Hematopoietic multipotent progenitor cell treated with erythropoietin and hydrocortisone succinate and interleukin-3 and kit ligand, for 17 days (in vitro differentiated cells): ENCODE data around the gene RRAGD.

ENCODE experiments used
- DNase-seq: peaks from one replicate; pipeline ENCODE4 v3.0.0-alpha.2; 2015; ENCODE audit warnings: low spot score

RRAGD gene

DNA sequence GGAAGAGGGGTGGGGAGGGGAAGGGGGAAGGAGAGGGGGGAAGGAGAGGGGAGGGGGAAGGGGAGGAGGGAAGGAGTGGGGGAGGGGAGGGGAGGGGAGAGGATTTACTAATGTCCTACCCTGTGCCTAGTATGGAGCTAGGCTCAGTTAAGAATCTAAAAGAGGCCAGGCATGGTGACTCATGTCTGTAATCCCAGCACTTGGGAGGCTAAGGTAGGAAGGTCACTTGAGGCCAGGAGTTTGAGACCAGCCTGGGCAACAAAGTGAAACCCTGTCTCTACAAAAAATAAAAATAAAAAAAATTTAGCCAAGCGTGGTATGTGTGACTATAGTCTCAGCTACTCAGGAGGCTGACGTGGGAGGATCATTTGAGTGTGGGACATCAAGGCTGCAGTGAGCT is 72.5 kb downstream of the RRAGD start:
- DNase-seq: no peak

DNA sequence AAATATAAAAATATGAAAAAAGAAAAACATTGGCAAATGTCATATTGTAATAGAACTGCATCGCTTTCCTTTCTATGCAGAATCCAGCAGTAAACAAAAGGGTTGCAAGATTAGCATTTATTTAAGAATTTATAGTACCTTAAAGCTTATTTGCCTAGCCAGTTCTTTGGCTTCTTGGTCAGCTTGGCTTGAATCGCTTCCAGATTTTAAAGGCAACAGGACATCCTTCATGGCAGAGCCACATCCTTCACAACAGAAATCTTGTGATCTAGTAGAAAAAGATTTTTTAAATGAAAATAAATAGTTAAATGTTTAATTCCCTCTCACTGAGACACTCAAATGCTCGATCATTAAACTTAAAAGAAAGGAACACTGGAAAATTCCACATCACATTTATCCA is 76.9 kb downstream of the RRAGD start:
- DNase-seq: no peak

GRCh38 chr6:89330910-89331309 is 81.2 kb downstream of the RRAGD start:
- no peak for DNase-seq

DNA sequence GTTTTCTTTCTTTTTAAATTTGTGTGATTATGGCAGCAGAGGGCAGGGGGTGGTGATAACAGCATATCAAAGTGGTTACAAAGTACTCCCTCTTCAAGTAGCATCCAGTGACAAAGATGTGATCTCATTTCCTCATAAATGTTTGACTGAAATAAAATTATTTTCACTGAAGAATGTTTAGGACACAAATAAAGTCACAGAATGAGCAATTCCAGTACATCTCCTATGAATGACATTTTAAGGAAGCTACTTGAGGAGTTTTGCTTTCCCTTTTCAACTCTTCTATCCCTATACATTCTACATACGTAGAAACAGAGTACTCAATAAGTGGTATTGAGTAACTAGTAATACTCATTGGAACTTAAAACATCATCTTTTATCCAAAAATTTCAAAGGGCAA is 83.1 kb downstream of the RRAGD start:
- DNase-seq: no peak

DNA sequence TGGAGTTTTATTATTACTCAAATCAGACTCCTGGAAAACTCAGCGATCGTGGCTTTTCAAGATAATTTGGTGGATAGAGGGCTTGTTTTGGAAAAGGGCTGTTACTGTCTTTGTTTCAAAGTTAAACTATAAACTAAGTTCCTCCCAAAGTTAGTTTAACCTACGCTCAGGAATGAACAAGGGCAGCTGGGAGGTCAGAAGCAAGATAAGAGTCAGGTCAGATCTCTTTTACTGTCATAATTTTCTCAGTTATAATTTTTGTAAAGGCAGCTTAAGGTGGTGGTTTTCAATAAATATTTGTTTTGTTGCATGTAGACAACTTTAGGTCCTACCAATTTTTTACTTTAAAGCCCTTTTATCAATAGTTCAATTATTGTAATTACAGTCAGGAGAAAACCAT is 87.8 kb downstream of the RRAGD start:
- DNase-seq: no peak

DNA sequence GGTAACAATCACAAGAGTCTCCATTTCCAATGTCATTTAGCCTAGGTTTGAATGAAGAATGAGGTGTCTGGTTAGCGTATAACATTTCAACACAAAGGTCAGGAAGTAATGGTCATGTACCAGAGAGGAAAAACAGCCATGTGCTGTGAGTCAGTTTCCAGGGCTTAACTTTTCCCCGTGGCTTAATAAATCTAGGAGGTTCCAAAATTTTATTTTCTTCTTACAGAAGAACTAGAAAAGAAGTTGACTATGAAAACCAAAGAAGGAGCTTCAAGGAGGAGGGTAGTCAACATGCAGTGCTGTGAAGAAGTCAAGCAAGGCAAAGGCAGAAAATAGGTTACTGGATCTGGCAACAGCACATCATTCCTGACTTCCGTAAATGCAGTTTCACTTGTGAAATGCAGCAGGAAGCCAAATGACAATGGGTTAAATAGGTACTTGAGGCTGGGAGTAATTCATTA is 88.5 kb downstream of the RRAGD start:
- DNase-seq: no peak

GRCh38 chr6:89321131-89321970 is 90.7 kb downstream of the RRAGD start:
- no peak for DNase-seq

DNA sequence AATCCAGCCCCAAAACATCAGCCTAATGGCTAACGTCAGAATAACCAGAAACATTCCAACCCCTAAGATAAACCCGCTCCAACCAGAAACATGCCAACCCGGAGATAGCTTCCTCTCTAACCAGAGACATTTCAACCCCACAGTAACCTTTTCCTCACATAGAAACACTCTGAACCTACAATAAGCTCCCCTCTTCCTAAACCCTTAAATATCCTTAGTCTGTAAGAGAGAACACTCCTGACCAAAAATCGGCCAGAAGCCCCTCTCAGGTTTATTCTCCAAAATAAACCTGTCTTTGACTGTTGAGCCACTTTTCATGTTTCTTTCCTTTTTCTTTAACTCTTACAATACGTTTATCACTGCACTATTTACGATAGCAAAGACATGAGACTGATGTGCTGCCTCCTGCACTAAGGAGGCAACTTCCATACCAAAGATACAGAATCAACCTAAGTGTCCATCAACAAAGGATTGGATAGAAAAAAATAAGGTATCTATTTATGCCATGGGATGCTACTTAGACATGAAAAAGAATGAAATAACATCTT is 92.0 kb downstream of the RRAGD start:
- DNase-seq: no peak

GRCh38 chr6:89317067-89317466 is 95.0 kb downstream of the RRAGD start:
- DNase-seq: no peak

GRCh38 chr6:89315249-89315885 is 96.7 kb downstream of the RRAGD start, which contains the start of gene GABRR2:
TSS of gene GABRR2 (minus strand) at chr6:89315299. CDS start at chr6:89315165, 134 bp downstream.
- no peak for DNase-seq

GRCh38 chr6:89314692-89315091 is 97.4 kb downstream of the RRAGD start:
- no peak for DNase-seq
